KMS-11 (cell line): ENCODE data around the gene FBXL7.

Experiments
- H2AFZ ChIP-seq: fragments of 200-600 bp; sonication (generic); 2 replicates; pipeline ENCODE4 v1.6.1; 2016; ENCODE audit warnings: antibody characterized with exemption, mixed run types, low read depth
- H3K27ac ChIP-seq: fragments of 200-600 bp; sonication (generic); 2 replicates; pipeline ENCODE4 v1.6.1; 2016; ENCODE audit warnings: mild to moderate bottlenecking, mixed run types
- H3K27me3 ChIP-seq: fragments of 200-600 bp; sonication (generic); 2 replicates; pipeline ENCODE4 v1.6.1; 2017; ENCODE audit warnings: mild to moderate bottlenecking, low read depth, mixed run types, moderate library complexity; ENCODE audit not compliant: insufficient read depth
- H3K36me3 ChIP-seq: fragments of 200-600 bp; sonication (generic); 2 replicates; pipeline ENCODE4 v1.6.1; 2017; ENCODE audit warnings: mild to moderate bottlenecking, mixed run types; ENCODE audit not compliant: insufficient read depth
- H3K4me1 ChIP-seq: fragments of 200-600 bp; sonication (generic); 2 replicates; pipeline ENCODE4 v1.6.1; 2016; ENCODE audit warnings: mild to moderate bottlenecking, low read depth, mixed run types; ENCODE audit not compliant: poor library complexity, severe bottlenecking
- H3K4me2 ChIP-seq: fragments of 200-600 bp; sonication (generic); 2 replicates; pipeline ENCODE4 v1.7.0; 2016; ENCODE audit warnings: mild to moderate bottlenecking, mixed run types
- H3K4me3 ChIP-seq: fragments of 200-600 bp; sonication (generic); IDR thresholded peaks from 2 replicates; pipeline ENCODE4 v1.6.1; 2017; ENCODE audit warnings: low read depth, low read length, mixed read lengths; ENCODE audit not compliant: insufficient read depth
- H3K79me2 ChIP-seq: fragments of 200-600 bp; sonication (generic); 2 replicates; pipeline ENCODE4 v1.6.1; 2016; ENCODE audit warnings: low read depth, mixed run types; ENCODE audit not compliant: insufficient read depth
- H3K9ac ChIP-seq: fragments of 200-600 bp; sonication (generic); 2 replicates; pipeline ENCODE4 v1.6.1; 2016; ENCODE audit warnings: mild to moderate bottlenecking, mixed run types
- H4K20me1 ChIP-seq: fragments of 200-600 bp; sonication (generic); 2 replicates; pipeline ENCODE4 v1.6.1; 2016; ENCODE audit warnings: mild to moderate bottlenecking, mixed run types; ENCODE audit not compliant: insufficient read depth
- TF ChIP-seq, protein P1 (sequence below): fragments of 200-600 bp; sonication (generic); conservative IDR thresholded peaks from 2 replicates; pipeline ENCODE4 v1.6.1; 2017; ENCODE audit warnings: low read depth, mild to moderate bottlenecking, antibody characterized with exemption, low read length, moderate library complexity, mixed read lengths

Gene FBXL7

DNA sequence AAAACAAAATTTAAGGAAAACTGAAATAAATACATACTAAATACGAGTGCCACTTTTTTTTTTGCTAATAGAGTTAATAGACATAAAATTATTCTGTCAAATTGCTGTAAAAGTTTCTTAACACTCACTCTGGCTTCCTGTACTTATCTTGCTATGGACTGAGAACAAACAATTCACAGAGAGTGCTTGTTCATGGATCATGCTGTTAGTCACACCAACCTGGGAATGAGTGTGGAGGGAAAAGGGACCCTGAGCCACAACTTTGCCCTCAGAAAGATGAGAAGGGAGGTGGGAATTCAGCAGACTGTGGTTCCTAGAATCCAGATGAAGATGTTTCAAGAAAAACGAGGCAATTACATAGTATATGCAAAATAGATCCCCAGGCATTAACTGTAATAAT lies 246.9 kb downstream of the FBXL7 start:
- Histone ChIP-seq H3K27me3 (no peaks in the 10 kb centered on the region), H3K4me2 (no peak overlapping the region), H3K79me2 (0 out of 2 replicates have a peak, but pooled peaks cover 9% of the 10 kb centered on the region), H3K4me1 (peaks cover 10% of the 10 kb centered on the region), H4K20me1 (no peaks in the 10 kb centered on the region), H3K27ac (no peak overlapping the region), H3K36me3 (no peaks in the 10 kb centered on the region), H3K4me3 (no peak overlapping the region), H3K9ac (no peak overlapping the region), H2AFZ (no peak overlapping the region)
- TF ChIP-seq, protein P1, sequence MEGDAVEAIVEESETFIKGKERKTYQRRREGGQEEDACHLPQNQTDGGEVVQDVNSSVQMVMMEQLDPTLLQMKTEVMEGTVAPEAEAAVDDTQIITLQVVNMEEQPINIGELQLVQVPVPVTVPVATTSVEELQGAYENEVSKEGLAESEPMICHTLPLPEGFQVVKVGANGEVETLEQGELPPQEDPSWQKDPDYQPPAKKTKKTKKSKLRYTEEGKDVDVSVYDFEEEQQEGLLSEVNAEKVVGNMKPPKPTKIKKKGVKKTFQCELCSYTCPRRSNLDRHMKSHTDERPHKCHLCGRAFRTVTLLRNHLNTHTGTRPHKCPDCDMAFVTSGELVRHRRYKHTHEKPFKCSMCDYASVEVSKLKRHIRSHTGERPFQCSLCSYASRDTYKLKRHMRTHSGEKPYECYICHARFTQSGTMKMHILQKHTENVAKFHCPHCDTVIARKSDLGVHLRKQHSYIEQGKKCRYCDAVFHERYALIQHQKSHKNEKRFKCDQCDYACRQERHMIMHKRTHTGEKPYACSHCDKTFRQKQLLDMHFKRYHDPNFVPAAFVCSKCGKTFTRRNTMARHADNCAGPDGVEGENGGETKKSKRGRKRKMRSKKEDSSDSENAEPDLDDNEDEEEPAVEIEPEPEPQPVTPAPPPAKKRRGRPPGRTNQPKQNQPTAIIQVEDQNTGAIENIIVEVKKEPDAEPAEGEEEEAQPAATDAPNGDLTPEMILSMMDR, result no peak

- no peak overlapping the region for H2AFZ ChIP-seq
- H3K27ac ChIP-seq, result no peak overlapping the region
- no peaks in the 10 kb centered on the region for H3K36me3 ChIP-seq
- no peak overlapping the region for H3K4me3 ChIP-seq
- H3K79me2 ChIP-seq, result 0 out of 2 replicates have a peak, but pooled peaks cover 9% of the 10 kb centered on the region
- no peak overlapping the region for H3K9ac ChIP-seq
- H3K4me2 ChIP-seq, result peak overlapping the region; percentile 1; the same call in 1 of the 2 replicates
- H4K20me1 ChIP-seq, result no peaks in the 10 kb centered on the region
- TF ChIP-seq, protein P1, result no peak
- H3K4me1 ChIP-seq, result peaks cover 10% of the 10 kb centered on the region
- no peaks in the 10 kb centered on the region for H3K27me3 ChIP-seq
Measured at GRCh38 chr5:15748266-15748665, 248.3 kb downstream of the FBXL7 start.

DNA sequence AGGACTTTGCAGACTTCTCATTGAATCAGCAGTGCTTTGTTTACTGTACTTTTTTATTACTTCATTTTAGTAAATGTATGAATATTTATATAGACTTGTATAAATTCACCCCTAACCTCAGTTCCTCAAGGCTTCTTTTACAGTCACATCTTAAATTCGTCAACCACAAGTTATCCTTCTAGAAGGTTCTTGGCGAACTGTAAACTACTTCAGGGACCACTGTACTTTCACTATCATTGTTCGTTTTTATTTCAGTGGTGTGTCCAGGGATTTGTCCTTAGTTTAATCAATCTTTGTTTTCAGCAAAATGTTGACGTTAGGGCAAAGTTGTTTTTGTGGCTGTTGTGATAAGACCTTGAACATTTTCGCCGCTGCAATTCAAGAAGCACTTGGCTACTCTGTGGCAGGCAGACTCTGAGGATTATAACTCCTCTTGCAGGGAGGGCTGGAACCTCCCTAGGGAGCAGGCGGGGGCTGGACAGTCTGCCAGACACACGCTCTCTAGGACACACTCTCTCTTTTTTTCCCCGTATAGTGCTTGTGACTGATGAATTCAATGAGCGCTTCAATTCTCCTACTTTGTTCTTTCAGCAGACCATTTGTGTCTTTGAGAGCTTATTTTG lies 252.8 kb downstream of the FBXL7 start:
- TF ChIP-seq, protein P1, result no peak
- no peaks in the 10 kb centered on the region for H3K36me3 ChIP-seq
- no peak overlapping the region for H3K9ac ChIP-seq
- peaks cover 9% of the 10 kb centered on the region; the same call in 1 of the 2 replicates for H3K79me2 ChIP-seq
- no peak overlapping the region for H3K4me2 ChIP-seq
- no peaks in the 10 kb centered on the region for H3K27me3 ChIP-seq
- no peaks in the 10 kb centered on the region for H4K20me1 ChIP-seq
- no peak overlapping the region for H3K4me3 ChIP-seq
- H3K4me1 ChIP-seq, result peaks cover 10% of the 10 kb centered on the region
- H3K27ac ChIP-seq, result no peak overlapping the region
- no peak overlapping the region for H2AFZ ChIP-seq

GRCh38 chr5:15753752-15754151 lies 253.8 kb downstream of the FBXL7 start:
- Histone ChIP-seq H3K36me3 (no peaks in the 10 kb centered on the region), H2AFZ (no peak overlapping the region), H3K9ac (no peak overlapping the region), H3K4me3 (no peak overlapping the region), H4K20me1 (no peaks in the 10 kb centered on the region), H3K4me1 (peaks cover under 1% of the 10 kb centered on the region), H3K27ac (no peak overlapping the region), H3K4me2 (no peak overlapping the region), H3K27me3 (no peaks in the 10 kb centered on the region), H3K79me2 (peaks cover 6% of the 10 kb centered on the region; the same call in 1 of the 2 replicates)
- TF ChIP-seq, protein P1, result no peak
